DMS53 (cell line): ENCODE data around the gene PSME2.

Experiments used
- DNase-seq: peaks from one replicate; lab custom pipeline; 2025; lab: John Stamatoyannopoulos, UW

Gene PSME2, protein sequence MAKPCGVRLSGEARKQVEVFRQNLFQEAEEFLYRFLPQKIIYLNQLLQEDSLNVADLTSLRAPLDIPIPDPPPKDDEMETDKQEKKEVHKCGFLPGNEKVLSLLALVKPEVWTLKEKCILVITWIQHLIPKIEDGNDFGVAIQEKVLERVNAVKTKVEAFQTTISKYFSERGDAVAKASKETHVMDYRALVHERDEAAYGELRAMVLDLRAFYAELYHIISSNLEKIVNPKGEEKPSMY

GRCh38 chr14:24146453-24146977 lies at the start of gene PSME2:
Gene PSME2 (minus strand): TSS chr14:24146610. CDS start chr14:24146581, 29 bp downstream.
- DNase-seq: peak; percentile 96

- peak; percentile 91 for DNase-seq
These were observed 49.0 kb upstream of the PSME2 start, which contains the start of gene TM9SF1 for GRCh38 chr14:24195186-24196070. Gene TM9SF1 (minus strand): TSS chr14:24195441. CDS start chr14:24195019, 422 bp downstream.

DNA sequence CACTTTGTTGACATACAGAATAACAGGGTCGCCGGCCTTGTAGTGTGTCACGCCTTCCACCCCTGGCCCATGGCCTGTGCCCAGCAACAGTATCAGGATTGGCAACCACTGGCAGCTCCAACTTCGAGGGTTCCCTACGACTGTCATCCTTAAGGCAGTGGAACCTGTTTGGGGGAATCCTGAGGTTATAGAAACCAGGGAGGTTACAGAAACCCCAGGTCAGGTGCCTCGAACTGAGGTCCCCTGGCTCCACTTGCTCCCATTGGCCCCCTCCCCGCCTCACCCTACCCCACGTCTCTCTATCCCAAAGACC lies 48.4 kb upstream of the PSME2 start:
- DNase-seq: no peak

- no peak for DNase-seq
These were observed 47.9 kb upstream of the PSME2 start for GRCh38 chr14:24194186-24194872.

- DNase-seq: no peak
These were observed 46.5 kb upstream of the PSME2 start for GRCh38 chr14:24192933-24193332.

DNA sequence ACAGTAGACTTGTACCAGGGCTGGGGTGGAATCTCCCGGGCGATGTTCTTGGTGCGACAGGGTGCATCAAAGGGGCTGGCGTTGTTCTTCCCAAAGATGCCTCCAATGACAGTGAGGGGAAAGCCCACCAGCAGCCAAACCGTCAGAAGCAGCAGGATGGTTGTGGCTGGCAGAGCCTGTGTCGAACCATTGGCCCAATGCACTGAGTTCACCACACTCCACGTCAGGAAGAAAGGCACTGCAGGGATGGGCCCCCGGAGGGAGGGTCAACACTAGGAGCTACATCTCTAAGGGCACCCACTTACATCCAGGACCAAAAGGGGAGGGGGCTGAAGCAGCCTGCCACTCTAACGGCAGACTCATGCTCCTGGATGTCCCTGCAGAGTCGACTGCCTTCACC lies 44.0 kb upstream of the PSME2 start:
- no peak for DNase-seq

DNA sequence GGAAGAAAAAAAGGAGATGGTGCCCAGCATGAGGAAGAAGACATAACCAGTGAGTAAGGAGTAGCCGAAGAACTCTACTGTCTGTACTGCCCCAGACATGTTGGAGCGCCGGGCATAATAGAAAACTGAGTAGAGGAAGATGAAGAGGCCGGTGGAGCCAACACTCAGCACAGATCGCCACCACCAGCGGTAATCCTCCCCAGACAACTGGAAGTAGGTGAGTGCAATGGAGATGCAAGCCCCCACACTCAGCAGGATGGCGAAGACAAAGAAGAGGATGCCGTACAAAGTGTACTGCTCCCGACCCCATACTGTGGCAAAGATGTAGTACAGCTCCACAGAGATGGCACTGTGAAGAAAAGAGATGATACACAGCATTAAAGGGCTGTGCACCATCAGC lies 43.0 kb upstream of the PSME2 start:
- no peak for DNase-seq

- DNase-seq: no peak
These were observed 42.6 kb upstream of the PSME2 start for GRCh38 chr14:24189059-24189375.

- DNase-seq: peak; percentile 98
These were observed 42.0 kb upstream of the PSME2 start, which contains the start of gene IPO4 for GRCh38 chr14:24188251-24189058. Gene IPO4 (minus strand): TSS chr14:24188816. CDS start chr14:24188787, 29 bp downstream.

DNA sequence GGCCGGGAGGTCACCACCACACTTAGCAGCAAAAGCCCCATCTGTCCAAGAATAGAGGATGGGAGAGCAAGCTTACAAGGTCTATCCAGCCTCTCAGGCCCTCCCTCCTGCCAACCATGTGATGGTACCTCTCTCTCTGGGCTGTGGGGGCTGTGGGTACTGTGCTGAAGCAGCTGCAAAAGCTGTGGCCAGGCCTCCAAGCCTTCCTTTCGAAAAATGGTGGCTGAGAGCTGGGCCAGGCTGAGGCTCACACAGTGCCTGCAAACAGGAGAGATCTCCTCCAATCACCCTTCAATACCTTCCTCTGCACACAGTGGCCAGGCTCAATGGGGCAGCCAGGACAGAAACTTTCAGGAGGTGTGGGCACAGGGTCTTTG lies 41.1 kb upstream of the PSME2 start:
- DNase-seq: no peak

- no peak for DNase-seq
These were observed 40.6 kb upstream of the PSME2 start for GRCh38 chr14:24186831-24187538.

DNA sequence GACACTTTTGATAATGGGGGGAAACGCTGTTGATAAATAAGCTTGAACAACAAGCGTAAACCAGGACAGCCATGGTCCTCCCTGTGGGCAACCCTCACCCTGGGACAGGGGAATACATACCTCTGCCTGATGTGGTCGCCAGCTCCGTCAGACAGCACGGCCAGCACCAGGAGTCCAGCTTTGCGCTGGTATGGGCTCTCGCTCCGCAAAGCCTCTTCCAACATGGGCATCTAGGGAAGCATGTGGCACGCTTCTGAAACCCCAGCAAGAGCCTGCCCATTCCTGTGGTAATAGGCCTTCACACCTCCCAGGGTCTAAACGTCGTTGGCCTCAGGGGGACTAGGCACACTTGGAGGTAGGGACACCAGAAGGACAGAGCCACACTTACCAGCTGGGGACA lies 39.3 kb upstream of the PSME2 start:
- DNase-seq: no peak

GRCh38 chr14:24185026-24185425 lies 38.6 kb upstream of the PSME2 start:
- DNase-seq: no peak

GRCh38 chr14:24184104-24184970 lies 37.9 kb upstream of the PSME2 start:
- no peak for DNase-seq

GRCh38 chr14:24183014-24183481 lies 36.6 kb upstream of the PSME2 start:
- DNase-seq: no peak

DNA sequence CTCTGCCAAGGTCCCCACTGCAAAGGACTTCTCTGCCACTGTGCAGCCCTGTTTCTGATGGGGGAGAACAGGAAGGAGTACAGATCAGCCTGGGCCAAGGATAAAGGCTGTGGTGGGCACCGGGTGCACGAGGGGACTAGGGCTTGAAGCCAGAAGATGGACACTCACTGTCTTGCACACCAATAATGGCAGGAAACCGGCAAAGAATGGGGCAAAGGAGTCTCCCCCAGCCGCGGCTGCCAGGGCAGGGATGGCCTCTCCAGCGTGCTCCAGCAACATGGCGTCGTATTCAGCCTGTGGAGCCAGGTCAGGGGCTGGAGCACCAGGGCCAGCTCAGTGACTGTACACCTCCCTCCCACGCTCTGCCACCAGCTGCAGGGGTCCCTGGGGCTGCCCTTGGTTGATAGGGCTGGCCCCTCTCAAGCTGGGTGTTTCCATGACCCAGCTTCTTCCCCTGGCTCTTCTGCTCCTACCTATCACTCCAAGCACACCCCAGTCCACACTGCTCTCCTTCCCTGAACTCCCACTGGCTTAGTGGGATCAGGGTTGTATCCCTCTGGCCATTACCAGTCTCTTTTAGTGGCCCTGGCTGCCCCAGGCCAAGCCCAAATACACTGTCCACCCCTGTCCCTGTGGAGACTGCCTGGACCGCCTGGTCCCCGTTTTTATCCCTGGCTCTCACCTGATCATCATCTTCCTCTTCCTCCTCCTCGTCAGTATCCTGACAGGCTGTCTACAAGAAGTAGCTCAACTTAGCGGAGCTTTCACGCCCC lies 35.9 kb upstream of the PSME2 start:
- DNase-seq: no peak

GRCh38 chr14:24181371-24182077 lies 35.1 kb upstream of the PSME2 start:
- DNase-seq: no peak

- peak; percentile 51 for DNase-seq
These were observed 33.8 kb upstream of the PSME2 start for GRCh38 chr14:24179961-24180796.
